K562 (cell line): ENCODE measurements around the gene SAMD3. TPM values are rescaled to one million over a fixed set of nuclear protein-coding genes. Genes with fewer than 3 reads are reported as not detected.

Experiments used
- ATAC-seq: fragments of 200-7000 bp; cut with Tn5 transposase; 3 replicates; pipeline ENCODE4 v1.9.1; 2020; ENCODE audit warnings: moderate library complexity
- BruUV-seq: library from RNA; stranded (reverse); fragments of 400-500 nt; replicated peaks from 2 replicates; lab custom pipeline; 2021; lab: Mats Ljungman, UMichigan
- CTCF ChIA-PET: fragments of 300-600 bp; formaldehyde crosslinking; extraction: SDS; loops from one replicate; lab custom pipeline; 2021; ENCODE audit warnings: low intra/inter-chr PET ratio; lab: Yijun Ruan, JAX
- POLR2A ChIA-PET: fragments of 300-600, 350-650 bp; sonication (Branson Sonifier 250); formaldehyde crosslinking; extraction: SDS; loops from one replicate; lab custom pipeline; 2021; ENCODE audit warnings: antibody characterized with exemption, inconsistent platforms; lab: Yijun Ruan, JAX
- DNase-seq, 4 experiments: peaks; one replicate each; pipeline versions ENCODE4 v3.0.0 to v3.0.0-alpha.2; 2011 to 2018; ENCODE audit warnings: low spot score in 3 of 4, mixed read lengths in 3 of 4; ENCODE audit errors: extremely low read depth in 1 of 4
- FAIRE-seq: peaks from 2 replicates; lab custom pipeline; 2011; peaks lifted over from hg19 to GRCh38; lab: Jason Lieb, UNC
- H2AFZ ChIP-seq: 2 replicates; pipeline ENCODE4 v1.6.0; 2011; ENCODE audit warnings: low read depth, low read length, control low read depth, inconsistent platforms
- H3K27ac ChIP-seq: fragments of 200-600 bp; 3 replicates; pipeline ENCODE4 v1.8.0; 2011; ENCODE audit warnings: low read depth, mild to moderate bottlenecking, control low read depth, inconsistent platforms, low read length, moderate library complexity, mixed read lengths; ENCODE audit errors: extremely low read depth
- H3K27me3 ChIP-seq, 2 experiments: fragments of 300-600 bp in 1 of 2; 2 replicates in 1 of 2; 3 replicates in 1 of 2; pipeline versions ENCODE4 v1.6.0 to v1.8.0; 2011; ENCODE audit warnings: inconsistent platforms in 2 of 2, low read length in 2 of 2, mild to moderate bottlenecking in 1 of 2, mixed read lengths in 1 of 2, moderate library complexity in 1 of 2; ENCODE audit not compliant: control insufficient read depth in 2 of 2, insufficient read depth in 2 of 2
- H3K36me3 ChIP-seq: fragments of 300-600 bp; 3 replicates; pipeline ENCODE4 v1.8.0; 2011; ENCODE audit warnings: mild to moderate bottlenecking, low read length, inconsistent platforms; ENCODE audit not compliant: control insufficient read depth, insufficient read depth
- H3K4me1 ChIP-seq, 2 experiments: fragments of 200-600 bp in 1 of 2; replicated peaks in 1 of 2; 2 replicates in 1 of 2; 3 replicates in 1 of 2; pipeline versions ENCODE4 v1.5.1 to v1.8.0; 2011; ENCODE audit warnings: inconsistent platforms in 2 of 2, low read length in 2 of 2, mild to moderate bottlenecking in 1 of 2, mixed read lengths in 1 of 2, moderate library complexity in 1 of 2; ENCODE audit not compliant: control insufficient read depth in 2 of 2, insufficient read depth in 2 of 2
- H3K4me2 ChIP-seq: 2 replicates; pipeline ENCODE4 v1.6.1; 2011; ENCODE audit warnings: low read length, control low read depth, inconsistent platforms, mixed read lengths; ENCODE audit not compliant: insufficient read depth
- H3K4me3 ChIP-seq: fragments of 200-600 bp; sonication (generic), shearing (Covaris generic); 2 replicates; pipeline ENCODE4 v1.5.1; 2016; ENCODE audit warnings: control low read depth, inconsistent platforms
- H3K79me2 ChIP-seq: fragments of 200-600 bp; 3 replicates; pipeline ENCODE4 v1.8.0; 2011; ENCODE audit warnings: low read length, inconsistent platforms; ENCODE audit not compliant: control insufficient read depth, insufficient read depth
- H3K9ac ChIP-seq, 2 experiments: 2 replicates each; pipeline versions ENCODE4 v1.6.0 to v1.6.1; 2011; ENCODE audit warnings: low read depth in 2 of 2, low read length in 2 of 2, control low read depth in 1 of 2, inconsistent platforms in 1 of 2, mild to moderate bottlenecking in 1 of 2, mixed read lengths in 1 of 2; ENCODE audit not compliant: insufficient read depth in 1 of 2
- H3K9me1 ChIP-seq: one replicate; pipeline ENCODE4 v1.6.0; 2011; ENCODE audit warnings: inconsistent platforms, mild to moderate bottlenecking, low read length, moderate library complexity; ENCODE audit not compliant: control insufficient read depth, insufficient read depth
- H3K9me3 ChIP-seq: replicated peaks from 2 replicates; pipeline ENCODE4 v1.5.1; 2011; ENCODE audit warnings: low read depth, low read length, inconsistent platforms; ENCODE audit not compliant: control insufficient read depth, insufficient read depth
- H4K20me1 ChIP-seq: replicated peaks from 2 replicates; pipeline ENCODE4 v1.6.1; 2011; ENCODE audit warnings: low read length, inconsistent platforms, mixed read lengths; ENCODE audit not compliant: control insufficient read depth, insufficient read depth
- ATF4 ChIP-seq: fragments of 450-650 bp; formaldehyde crosslinking; IDR thresholded peaks from 2 replicates; pipeline ENCODE4 v1.4.0; 2022; ENCODE audit warnings: mild to moderate bottlenecking, moderate library complexity
- KDM1A ChIP-seq, 2 experiments: fragments of 450-650 bp; IDR thresholded peaks; 2 replicates each; pipeline ENCODE4 v1.6.1; 2016; ENCODE audit warnings: mild to moderate bottlenecking in 2 of 2
- NRF1 ChIP-seq, 2 experiments: fragments of 450-650 bp; IDR thresholded peaks in 1 of 2; conservative IDR thresholded peaks in 1 of 2; 2 replicates each; pipeline ENCODE4 v1.6.1; 2014; ENCODE audit warnings: mild to moderate bottlenecking in 2 of 2
- PHF21A ChIP-seq: fragments of 450-650 bp; IDR thresholded peaks from 2 replicates; pipeline ENCODE4 v1.6.1; 2017; ENCODE audit warnings: low read depth, borderline replicate concordance
- RCOR1 ChIP-seq, 2 experiments: IDR thresholded peaks; 2 replicates each; pipeline ENCODE4 v1.6.1; 2012; ENCODE audit warnings: low read depth in 2 of 2, low read length in 2 of 2, borderline replicate concordance in 1 of 2, improper control_type of control experiment in 1 of 2
- SIRT6 ChIP-seq: IDR thresholded peaks from one replicate; pipeline ENCODE4 v1.6.1; 2012; ENCODE audit warnings: low read depth, mild to moderate bottlenecking, control low read depth, inconsistent platforms, low read length, moderate library complexity
- WGBS: fragments of 100-300 bp; shearing (Covaris generic); methylation state at CpG from one replicate; pipeline ENCODE4 v1.1.6; 2016; ENCODE audit warnings: low coverage, mixed read lengths; ENCODE audit not compliant: insufficient coverage; ENCODE audit errors: missing lambda C conversion rate; 5-methylcytosine and 5-hydroxymethylcytosine counted together
- in situ Hi-C: fragments of 300-500 bp; cut with MboI; formaldehyde crosslinking; loops from 4 replicates; pipeline ENCODE4 v1.15.0; 2018; ENCODE audit warnings: inconsistent platforms, mixed read lengths
- intact Hi-C: fragments of 100-400 bp; cut with micrococcal nuclease; formaldehyde crosslinking; loops from 2 replicates; pipeline ENCODE4 v1.14.2; 2022
- polyA plus RNA-seq, 8 experiments: library from polyadenylated mRNA; depleted of rRNA in 4 of 8; stranded (reverse) in 5 of 8; unstranded in 3 of 8; fragments of >200 nt; fragmentation: Nextera tagmentation in 2 of 8; fragmentation: Illumina TruSeq in 1 of 8; extraction: Ambion mirVana in 2 of 8; extraction: Trizol in 1 of 8; gene quantifications; 2 replicates each; pipeline versions ENCODE4 v1.2.1 to v1.2.3, GENCODE V29; 2011 to 2014; ENCODE audit warnings: inconsistent platforms in 1 of 8, missing spikeins in 1 of 8
- total RNA-seq, 7 experiments: library from RNA; depleted of rRNA in 6 of 7; stranded (reverse); fragments of >200 nt in 6 of 7; fragmentation: Illumina TruSeq in 2 of 7; extraction: Trizol in 2 of 7; gene quantifications; 2 replicates each; pipeline versions ENCODE4 v1.2.1 to v1.2.3, GENCODE V29; 2011 to 2021; ENCODE audit warnings: low replicate concordance in 1 of 7

Gene SAMD3
- total and polyA plus RNA-seq, 9 of the 15 experiments (the other 6 are each of a cell fraction or from before 2014, with no cell fraction given): 0.03 to 0.21 (median 0.18) TPM; not detected in 5

- TF ChIP-seq RCOR1 (IDR thresholded peaks at IDR 0.05; ENCODE audit: borderline replicate concordance in 1 of 2, low read depth in 2 of 2, low read length in 2 of 2) (peak in 1 of 2 experiments; percentile 31; a peak in 1 of 4 replicates), KDM1A (IDR thresholded peaks at IDR 0.05) (0 out of 4 replicates have a peak, but pooled peaks of 1 of the 2 experiments have one; percentile 18), ATF4 (CRISPR knock-in tag) (no peak), SIRT6 (no peak), NRF1 (conservative IDR thresholded peaks at IDR 0.05 in 1 of 2, IDR thresholded peaks at IDR 0.05 in 1 of 2) (0 out of 4 replicates have a peak, but pooled peaks of 1 of the 2 experiments have one; percentile 22), PHF21A (peak; percentile 89; the same call in 1 of the 2 replicates)
- TF ChIP-seq, all 486 proteins: peak for 4
- FAIRE-seq: no peak
- POLR2A ChIA-PET: no interaction called here
Observed at GRCh38 chr6:130218134-130218533, 4.6 kb downstream of the SAMD3 start.

More at GRCh38 chr6:130218134-130218533, 4.6 kb downstream of the SAMD3 start:
- CTCF ChIA-PET: no interaction called here
- H3K4me2 ChIP-seq: peak overlapping the region; percentile 19
- in situ Hi-C loops (no loop called here), intact Hi-C loops (no loop called here)
- no peaks in the 10 kb centered on the region for H3K9me3 ChIP-seq
- DNase-seq (no peak), ATAC-seq (peak; percentile 87)
- no peak overlapping the region for H3K4me3 ChIP-seq
- H3K9ac ChIP-seq: no peak overlapping the region; a peak in 1 of 4 replicates
- H3K4me1 ChIP-seq: peaks cover 0 to 5% of the 10 kb centered on the region in 2 experiments; a peak in 2 of 5 replicates
- no peaks in the 10 kb centered on the region for H3K79me2 ChIP-seq
- H3K27me3 ChIP-seq: no peaks in the 10 kb centered on the region
- 4% methylated on average over 8 of the region's 8 CpGs for WGBS
- H3K36me3 ChIP-seq: no peaks in the 10 kb centered on the region
- no peak overlapping the region for H3K27ac ChIP-seq
- no TSS peak for BruUV-seq
- H3K9me1 ChIP-seq: no peaks in the 10 kb centered on the region
- H2AFZ ChIP-seq: peak overlapping the region; percentile 40; the same call in 1 of the 2 replicates
- H4K20me1 ChIP-seq: no peaks in the 10 kb centered on the region
